Type B pancreatic cell (in vitro differentiated cells): ENCODE data around the gene GJB3. TPM values are rescaled to one million over a fixed set of nuclear protein-coding genes. Genes with fewer than 3 reads are reported as not detected.

Experiments used
- DNase-seq: peaks from one replicate; pipeline ENCODE4 v3.0.0; 2021; ENCODE audit warnings: mixed read lengths; ENCODE audit not compliant: unreplicated experiment; ENCODE audit errors: extremely low spot score
- H3K27ac Mint-ChIP-seq: 2 replicates; pipeline ENCODE4 v1.8.0; 2021; ENCODE audit warnings: mild to moderate bottlenecking, mixed read lengths
- H3K27me3 Mint-ChIP-seq: 2 replicates; pipeline ENCODE4 v1.8.0; 2021; ENCODE audit warnings: mixed read lengths
- H3K36me3 Mint-ChIP-seq: 2 replicates; pipeline ENCODE4 v1.8.0; 2021; ENCODE audit warnings: mixed read lengths
- H3K4me1 Mint-ChIP-seq: one replicate; pipeline ENCODE4 v1.8.0; 2021; ENCODE audit warnings: mixed read lengths; ENCODE audit not compliant: unreplicated experiment
- H3K4me3 Mint-ChIP-seq: 2 replicates; pipeline ENCODE4 v1.8.0; 2021; ENCODE audit warnings: mild to moderate bottlenecking, mixed read lengths
- H3K9me3 Mint-ChIP-seq: 2 replicates; pipeline ENCODE4 v1.8.0; 2021; ENCODE audit warnings: mixed read lengths
- CTCF ChIP-seq: fragments of 200-600 bp; sonication (generic); conservative IDR thresholded peaks from 2 replicates; pipeline ENCODE4 v1.5.0; 2021; ENCODE audit warnings: antibody characterized with exemption, mild to moderate bottlenecking
- total RNA-seq: library from RNA; stranded (reverse); gene quantifications from 2 replicates; pipeline ENCODE4 v1.2.1, GENCODE V29; 2021; ENCODE audit warnings: low replicate concordance

GJB3 gene
- total RNA-seq, 1 donor from 2014 or later: 6.5 TPM

GRCh38 chr1:34829250-34829649 is 48.2 kb downstream of the GJB3 start:
- H3K27me3 Mint-ChIP-seq: peaks cover 4% of the 10 kb centered on the region
- no peaks in the 10 kb centered on the region for H3K36me3 Mint-ChIP-seq
- no peaks in the 10 kb centered on the region for H3K9me3 Mint-ChIP-seq
- TF ChIP-seq CTCF: no peak
- peaks cover 14% of the 10 kb centered on the region for H3K4me1 Mint-ChIP-seq
- no peak overlapping the region for H3K4me3 Mint-ChIP-seq
- no peak for DNase-seq
- no peak overlapping the region for H3K27ac Mint-ChIP-seq

- H3K9me3 Mint-ChIP-seq: no peaks in the 10 kb centered on the region
- H3K4me1 Mint-ChIP-seq: peaks cover 18% of the 10 kb centered on the region
- DNase-seq: no peak
- H3K27ac Mint-ChIP-seq: no peak overlapping the region
- H3K36me3 Mint-ChIP-seq: no peaks in the 10 kb centered on the region
- H3K27me3 Mint-ChIP-seq: peaks cover 4% of the 10 kb centered on the region
- no peak for TF ChIP-seq CTCF
- no peak overlapping the region for H3K4me3 Mint-ChIP-seq
Measured at GRCh38 chr1:34831721-34832246, 50.8 kb downstream of the GJB3 start.

- no peaks in the 10 kb centered on the region for H3K9me3 Mint-ChIP-seq
- no peak for TF ChIP-seq CTCF
Measured at GRCh38 chr1:34833711-34834110, 52.7 kb downstream of the GJB3 start.

More at GRCh38 chr1:34833711-34834110, 52.7 kb downstream of the GJB3 start:
- Mint-ChIP-seq H3K36me3 (no peaks in the 10 kb centered on the region), H3K4me1 (peaks cover 12% of the 10 kb centered on the region), H3K4me3 (no peak overlapping the region), H3K27ac (no peak overlapping the region), H3K27me3 (no peaks in the 10 kb centered on the region)
- no peak for DNase-seq

Other genes starting within 250 kb of the GJB3 start
- gene GJB5, start 26.2 kb upstream of the GJB3 start, total RNA-seq: 2.0 and 7.5 TPM in 2 replicates
- 0.48 and 0.50 TPM in 2 replicates for gene GJB4, start 21.5 kb upstream of the GJB3 start, total RNA-seq
- 0.67 and 0.87 TPM in 2 replicates for gene GJA4, start 11.8 kb downstream of the GJB3 start, total RNA-seq
- gene SMIM12, start 78.5 kb downstream of the GJB3 start, total RNA-seq: 39.0 and 45.6 TPM in 2 replicates
- gene DLGAP3, start 148.4 kb downstream of the GJB3 start, total RNA-seq: 1.0 and 1.4 TPM in 2 replicates
- gene TMEM35B, start 204.1 kb downstream of the GJB3 start, total RNA-seq: 6.6 and 9.9 TPM in 2 replicates